Transverse colon (tissue), 4 donors: Measurements from ENCODE around the gene PDE4DIP. TPM values are rescaled to one million over a fixed set of nuclear protein-coding genes. Genes with fewer than 3 reads are reported as not detected.
"Not testable (repeated sequence)": the region's sequence is repeated elsewhere in the genome, so short reads cannot be mapped to it uniquely, and the experiment has no call there.

ENCODE experiments used
- DNase-seq: peaks from one replicate; pipeline ENCODE4 v3.0.0-alpha.2; 2019
- H3K27ac ChIP-seq, 4 donors: fragments of 200-600 bp; sonication (generic); 2 replicates each; pipeline ENCODE4 v1.5.1; 2016 to 2018; ENCODE audit warnings: inconsistent platforms in 4 of 4
- H3K27me3 ChIP-seq: fragments of 200-600 bp; sonication (generic); 2 replicates; pipeline ENCODE4 v1.5.1; 2017; ENCODE audit warnings: inconsistent platforms
- H3K36me3 ChIP-seq, 4 donors: fragments of 200-600 bp; sonication (generic); 2 replicates each; pipeline ENCODE4 v1.5.1; 2017 to 2019; ENCODE audit warnings: inconsistent platforms in 4 of 4
- H3K4me1 ChIP-seq, 4 donors: fragments of 200-600 bp; sonication (generic); 2 replicates each; pipeline ENCODE4 v1.5.1; 2017 to 2020; ENCODE audit warnings: inconsistent platforms in 4 of 4
- H3K4me3 ChIP-seq, 4 donors: fragments of 200-600 bp; sonication (generic); 1 replicate in 1 of 4; 2 replicates in 3 of 4; pipeline versions ENCODE4 v1.5.1 to v1.6.1; 2017 to 2019; ENCODE audit warnings: inconsistent platforms in 4 of 4
- H3K9me3 ChIP-seq, 2 donors: fragments of 200-600 bp; sonication (generic); 2 replicates each; pipeline ENCODE4 v1.5.1; 2017 to 2019; ENCODE audit warnings: inconsistent platforms in 2 of 2
- WGBS, 2 donors: methylation state at CpG; one replicate each; pipeline ENCODE4 v1.1.5; 2018; ENCODE audit warnings: low coverage in 1 of 2; 5-methylcytosine and 5-hydroxymethylcytosine counted together
- in situ Hi-C, 4 donors: fragments of 200-750 bp; cut with MboI; loops; one replicate each; pipeline versions ENCODE4 v1.15.0 to v1.15.1; 2017; ENCODE audit warnings: low sequenced_read_pairs in 3 of 4, low pct_ligation_motif_present in 1 of 4, low pct_unique_long_range_greater_than_20kb in 1 of 4
- intact Hi-C: fragments of 100-400 bp; cut with DNase I; formaldehyde crosslinking; loops from one replicate; pipeline ENCODE4 v1.15.1; 2023; ENCODE audit warnings: low total_unique reads
- total RNA-seq, 4 donors: library from RNA; depleted of rRNA; stranded (reverse); fragments of >200 nt; gene quantifications; one replicate each; pipeline ENCODE4 v1.1.0, GENCODE V29; 2016

PDE4DIP gene
- total RNA-seq, 4 donors from 2014 or later, result 50.9 to 149 (median 57.3) TPM

- intact Hi-C loops, result not testable (repeated sequence)
These were observed 50.4 kb downstream of the PDE4DIP start for GRCh38 chr1:148894360-148895352.

GRCh38 chr1:148900026-148900425, 55.8 kb downstream of the PDE4DIP start:
- H3K9me3 ChIP-seq, in situ Hi-C loops: not testable (repeated sequence)
- WGBS, 2 donors, result no CpG with 5 or more reads among the region's 5 CpGs

More at GRCh38 chr1:148894360-148895352, 50.4 kb downstream of the PDE4DIP start:
- H3K4me3 ChIP-seq, in situ Hi-C loops, H3K27me3 ChIP-seq, DNase-seq, H3K4me1 ChIP-seq, H3K9me3 ChIP-seq, H3K36me3 ChIP-seq, H3K27ac ChIP-seq: not testable (repeated sequence)
- WGBS, 2 donors, result no CpG with 5 or more reads among the region's 5 CpGs

GRCh38 chr1:148900691-148901090, 56.5 kb downstream of the PDE4DIP start:
- H3K4me1 ChIP-seq, H3K27me3 ChIP-seq, H3K36me3 ChIP-seq, in situ Hi-C loops, H3K4me3 ChIP-seq, H3K9me3 ChIP-seq, DNase-seq, H3K27ac ChIP-seq, intact Hi-C loops: not testable (repeated sequence)
- WGBS, 2 donors, result no CpG with 5 or more reads among the region's 3 CpGs

More at GRCh38 chr1:148900026-148900425, 55.8 kb downstream of the PDE4DIP start:
- DNase-seq, H3K27me3 ChIP-seq, H3K4me1 ChIP-seq, H3K4me3 ChIP-seq, H3K36me3 ChIP-seq, intact Hi-C loops, H3K27ac ChIP-seq: not testable (repeated sequence)

- intact Hi-C loops, H3K27me3 ChIP-seq, in situ Hi-C loops, DNase-seq, H3K9me3 ChIP-seq, H3K4me1 ChIP-seq, H3K4me3 ChIP-seq, H3K36me3 ChIP-seq, H3K27ac ChIP-seq: not testable (repeated sequence)
- WGBS, 2 donors, result 65% methylated on average over 2 of the region's 9 CpGs; no CpG with 5 or more reads in 1 of the 2 donors
These were observed 57.1 kb downstream of the PDE4DIP start for GRCh38 chr1:148901150-148901952.

- in situ Hi-C loops, H3K4me1 ChIP-seq, DNase-seq, H3K4me3 ChIP-seq, H3K27ac ChIP-seq, H3K27me3 ChIP-seq, intact Hi-C loops, H3K36me3 ChIP-seq, H3K9me3 ChIP-seq: not testable (repeated sequence)
- no CpG with 5 or more reads among the region's 4 CpGs for WGBS, 2 donors
These were observed 57.7 kb downstream of the PDE4DIP start for GRCh38 chr1:148901953-148902341.

- DNase-seq, H3K4me3 ChIP-seq, H3K9me3 ChIP-seq, H3K4me1 ChIP-seq, H3K27ac ChIP-seq, intact Hi-C loops, H3K36me3 ChIP-seq, H3K27me3 ChIP-seq, in situ Hi-C loops: not testable (repeated sequence)
- no CpG with 5 or more reads among the region's 4 CpGs for WGBS, 2 donors
These were observed 65.1 kb downstream of the PDE4DIP start for GRCh38 chr1:148909219-148909826.

GRCh38 chr1:148911303-148911928, 67.2 kb downstream of the PDE4DIP start:
- in situ Hi-C loops, H3K27me3 ChIP-seq: not testable (repeated sequence)

GRCh38 chr1:148916222-148916621, 72.0 kb downstream of the PDE4DIP start:
- intact Hi-C loops, H3K4me1 ChIP-seq, H3K9me3 ChIP-seq, H3K36me3 ChIP-seq, DNase-seq, H3K4me3 ChIP-seq, in situ Hi-C loops, H3K27ac ChIP-seq, H3K27me3 ChIP-seq: not testable (repeated sequence)
- no CpG with 5 or more reads among the region's 2 CpGs for WGBS, 2 donors

More at GRCh38 chr1:148911303-148911928, 67.2 kb downstream of the PDE4DIP start:
- intact Hi-C loops, H3K4me3 ChIP-seq, DNase-seq, H3K27ac ChIP-seq, H3K36me3 ChIP-seq, H3K4me1 ChIP-seq, H3K9me3 ChIP-seq: not testable (repeated sequence)
- WGBS, 2 donors, result no CpG with 5 or more reads among the region's 5 CpGs

- H3K27me3 ChIP-seq, in situ Hi-C loops, intact Hi-C loops, H3K27ac ChIP-seq, H3K4me1 ChIP-seq, H3K9me3 ChIP-seq, H3K36me3 ChIP-seq, H3K4me3 ChIP-seq, DNase-seq: not testable (repeated sequence)
- WGBS, 2 donors, result 31% methylated on average over 4 of the region's 4 CpGs; no CpG with 5 or more reads in 1 of the 2 donors
These were observed 72.6 kb downstream of the PDE4DIP start for GRCh38 chr1:148916695-148917348.
